CD4-positive, alpha-beta T cell treated with Interleukin-17A for 4 hours (primary cell): Measurements from ENCODE around the gene PLXNB1.
A peak's percentile ranks its signal among the peaks of the same experiment; 100 is the strongest.

Source experiments
- DNase-seq: peaks from one replicate; pipeline ENCODE4 v3.0.0-alpha.2; 2020; ENCODE audit warnings: mixed read lengths

Gene PLXNB1

GRCh38 chr3:48432411-48433371 lies 2.8 kb upstream of the PLXNB1 start:
- DNase-seq = no peak

GRCh38 chr3:48431224-48432029 lies 1.5 kb upstream of the PLXNB1 start:
- no peak for DNase-seq

GRCh38 chr3:48430708-48431101 lies 819 bp upstream of the PLXNB1 start:
- no peak for DNase-seq

GRCh38 chr3:48429317-48429959 lies 448 bp downstream of the PLXNB1 start:
- peak; percentile 78 for DNase-seq

GRCh38 chr3:48428572-48429316 lies 1.1 kb downstream of the PLXNB1 start:
- no peak for DNase-seq

GRCh38 chr3:48428088-48428571 lies 1.8 kb downstream of the PLXNB1 start:
- no peak for DNase-seq

- DNase-seq = no peak
These were observed 2.3 kb downstream of the PLXNB1 start for GRCh38 chr3:48427630-48427962.

- no peak for DNase-seq
These were observed 2.8 kb downstream of the PLXNB1 start for GRCh38 chr3:48426944-48427629.

GRCh38 chr3:48426401-48426909 lies 3.4 kb downstream of the PLXNB1 start:
- DNase-seq = no peak

GRCh38 chr3:48425281-48425812 lies 4.5 kb downstream of the PLXNB1 start:
- no peak for DNase-seq

- DNase-seq = no peak
These were observed 5.8 kb downstream of the PLXNB1 start for GRCh38 chr3:48423883-48424695.

GRCh38 chr3:48423241-48423882 lies 6.5 kb downstream of the PLXNB1 start:
- no peak for DNase-seq

GRCh38 chr3:48422681-48423080 lies 7.2 kb downstream of the PLXNB1 start:
- DNase-seq = no peak

- no peak for DNase-seq
These were observed 7.6 kb downstream of the PLXNB1 start for GRCh38 chr3:48422272-48422671.

GRCh38 chr3:48420561-48420960 lies 9.3 kb downstream of the PLXNB1 start:
- DNase-seq = no peak

GRCh38 chr3:48419597-48419996 lies 10.3 kb downstream of the PLXNB1 start:
- DNase-seq = no peak

- no peak for DNase-seq
These were observed 10.7 kb downstream of the PLXNB1 start for GRCh38 chr3:48419149-48419548.

- DNase-seq = no peak
These were observed 11.2 kb downstream of the PLXNB1 start for GRCh38 chr3:48418651-48419050.

GRCh38 chr3:48418140-48418539 lies 11.7 kb downstream of the PLXNB1 start:
- DNase-seq = no peak

GRCh38 chr3:48417529-48418108 lies 12.3 kb downstream of the PLXNB1 start:
- DNase-seq = no peak
